PC-9 (cell line): ENCODE measurements around the gene ADAMTS2. TPM values are rescaled to one million over a fixed set of nuclear protein-coding genes. Genes with fewer than 3 reads are reported as not detected.

Experiments
- BruUV-seq: library from RNA; stranded (reverse); fragments of 400-500 nt; replicated peaks from 2 replicates; lab custom pipeline; 2021; lab: Mats Ljungman, UMichigan
- CTCF ChIA-PET: fragments of 300-600 bp; sonication (Branson Sonifier 250); formaldehyde crosslinking; loops from one replicate; lab custom pipeline; 2022; ENCODE audit warnings: antibody characterized with exemption; lab: Charles Lee
- POLR2A ChIA-PET: fragments of 300-600 bp; sonication (Branson Sonifier 250); formaldehyde crosslinking; loops from one replicate; lab custom pipeline; 2022; ENCODE audit warnings: antibody characterized with exemption; ENCODE audit not compliant: unreplicated experiment; lab: Charles Lee
- DNase-seq, 2 experiments: peaks; one replicate each; pipeline versions ENCODE4 v3.0.0 to v3.0.0-alpha.2; 2015 to 2022; ENCODE audit warnings: mixed read lengths in 1 of 2
- H2AFZ ChIP-seq: fragments of 200-600 bp; sonication (generic); 2 replicates; pipeline ENCODE4 v1.8.1; 2017; ENCODE audit warnings: antibody characterized with exemption
- H3F3A ChIP-seq: fragments of 200-600 bp; sonication (generic); 2 replicates; pipeline ENCODE4 v1.8.1; 2017; ENCODE audit warnings: antibody characterized with exemption, mild to moderate bottlenecking, low read depth; ENCODE audit not compliant: insufficient read depth
- H3K27ac ChIP-seq: fragments of 200-600 bp; sonication (generic); 2 replicates; pipeline ENCODE4 v1.6.1; 2016; ENCODE audit warnings: mixed run types
- H3K27me3 ChIP-seq: fragments of 200-600 bp; sonication (generic); 2 replicates; pipeline ENCODE4 v1.6.1; 2016; ENCODE audit warnings: low read depth, mixed run types; ENCODE audit not compliant: insufficient read depth
- H3K36me3 ChIP-seq: fragments of 200-600 bp; sonication (generic); 2 replicates; pipeline ENCODE4 v1.6.1; 2016; ENCODE audit warnings: low read depth, mixed run types
- H3K4me1 ChIP-seq: fragments of 200-600 bp; sonication (generic); replicated peaks from 2 replicates; pipeline ENCODE4 v1.6.1; 2016; ENCODE audit warnings: mixed run types; ENCODE audit not compliant: insufficient read depth
- H3K4me2 ChIP-seq: fragments of 200-600 bp; sonication (generic); 2 replicates; pipeline ENCODE4 v1.6.1; 2017; ENCODE audit warnings: mixed run types
- H3K4me3 ChIP-seq: fragments of 200-600 bp; sonication (generic); 2 replicates; pipeline ENCODE4 v1.6.1; 2016; ENCODE audit warnings: mixed run types
- H3K79me2 ChIP-seq: fragments of 200-600 bp; sonication (generic); 2 replicates; pipeline ENCODE4 v1.6.1; 2017; ENCODE audit warnings: low read depth, mixed run types
- H3K9me2 ChIP-seq: fragments of 200-600 bp; sonication (generic); 2 replicates; pipeline ENCODE4 v1.8.1; 2017; ENCODE audit warnings: mild to moderate bottlenecking; ENCODE audit not compliant: insufficient read depth
- H3K9me3 ChIP-seq: fragments of 200-600 bp; sonication (generic); 2 replicates; pipeline ENCODE4 v1.8.1; 2016; ENCODE audit warnings: low read depth; ENCODE audit not compliant: insufficient read depth
- H4K20me1 ChIP-seq: fragments of 200-600 bp; sonication (generic); 2 replicates; pipeline ENCODE4 v1.8.1; 2017; ENCODE audit not compliant: insufficient read depth
- EZH2 ChIP-seq: fragments of 200-600 bp; sonication (generic); IDR thresholded peaks from 2 replicates; pipeline ENCODE4 v1.8.0; 2017; ENCODE audit warnings: antibody characterized with exemption, low read depth
- intact Hi-C: fragments of 100-400 bp; cut with micrococcal nuclease; formaldehyde crosslinking; loops from one replicate; pipeline ENCODE4 v1.10.0; 2022; ENCODE audit not compliant: unreplicated experiment
- total RNA-seq: library from RNA; stranded (reverse); gene quantifications from 2 replicates; pipeline ENCODE4 v1.2.3, GENCODE V29; 2021
- TF ChIP-seq, protein P1 (sequence below): fragments of 200-600 bp; sonication (generic); conservative IDR thresholded peaks from 2 replicates; pipeline ENCODE4 v1.6.1; 2017; ENCODE audit warnings: mixed run types, antibody characterized with exemption, mild to moderate bottlenecking, moderate library complexity

The ADAMTS2 gene
- total RNA-seq, 1 experiment from 2014 or later: not detected

DNA sequence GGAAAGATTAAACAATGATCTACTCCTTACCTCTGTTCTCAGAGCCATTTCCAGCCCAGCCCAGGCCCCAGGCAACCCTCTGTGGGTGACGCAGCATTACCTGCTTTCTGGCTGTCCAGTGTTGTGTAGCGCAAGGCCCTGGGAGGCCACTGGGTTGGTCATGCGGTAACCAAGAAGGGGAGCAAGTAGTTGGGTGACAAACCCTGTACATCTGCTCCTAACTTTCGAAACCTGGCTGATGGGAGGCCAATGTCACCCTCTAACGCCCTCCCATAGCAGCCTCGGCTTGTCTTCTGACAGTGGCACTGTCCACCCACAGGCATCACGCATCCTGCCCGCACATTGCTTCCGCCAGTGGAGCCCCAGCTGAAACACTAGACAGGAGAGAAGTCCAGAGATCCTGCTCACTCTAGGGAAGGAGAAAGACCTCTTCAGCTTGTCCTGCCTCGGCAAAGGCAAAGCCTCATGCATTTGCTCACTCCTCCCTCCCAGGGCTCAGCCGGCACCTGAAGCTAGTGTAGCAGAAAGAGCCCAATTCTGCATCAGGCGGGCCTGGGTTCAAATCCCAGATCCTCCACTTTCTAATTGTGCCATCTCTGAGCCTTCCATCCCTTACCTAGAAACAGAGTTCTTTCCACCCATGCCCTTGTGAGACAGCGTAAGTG, 94.6 kb downstream of the ADAMTS2 start:
- no peaks in the 10 kb centered on the region; the same call in 1 of the 2 replicates for H4K20me1 ChIP-seq
- no peaks in the 10 kb centered on the region for H3K79me2 ChIP-seq
- H3K4me3 ChIP-seq: no peak overlapping the region
- peaks cover 92% of the 10 kb centered on the region for H3K27me3 ChIP-seq
- H3K4me1 ChIP-seq: no peaks in the 10 kb centered on the region
- no peak overlapping the region for H2AFZ ChIP-seq
- H3F3A ChIP-seq: no peaks in the 10 kb centered on the region
- H3K36me3 ChIP-seq: no peaks in the 10 kb centered on the region
- no peak for TF ChIP-seq EZH2
- TF ChIP-seq, protein P1, sequence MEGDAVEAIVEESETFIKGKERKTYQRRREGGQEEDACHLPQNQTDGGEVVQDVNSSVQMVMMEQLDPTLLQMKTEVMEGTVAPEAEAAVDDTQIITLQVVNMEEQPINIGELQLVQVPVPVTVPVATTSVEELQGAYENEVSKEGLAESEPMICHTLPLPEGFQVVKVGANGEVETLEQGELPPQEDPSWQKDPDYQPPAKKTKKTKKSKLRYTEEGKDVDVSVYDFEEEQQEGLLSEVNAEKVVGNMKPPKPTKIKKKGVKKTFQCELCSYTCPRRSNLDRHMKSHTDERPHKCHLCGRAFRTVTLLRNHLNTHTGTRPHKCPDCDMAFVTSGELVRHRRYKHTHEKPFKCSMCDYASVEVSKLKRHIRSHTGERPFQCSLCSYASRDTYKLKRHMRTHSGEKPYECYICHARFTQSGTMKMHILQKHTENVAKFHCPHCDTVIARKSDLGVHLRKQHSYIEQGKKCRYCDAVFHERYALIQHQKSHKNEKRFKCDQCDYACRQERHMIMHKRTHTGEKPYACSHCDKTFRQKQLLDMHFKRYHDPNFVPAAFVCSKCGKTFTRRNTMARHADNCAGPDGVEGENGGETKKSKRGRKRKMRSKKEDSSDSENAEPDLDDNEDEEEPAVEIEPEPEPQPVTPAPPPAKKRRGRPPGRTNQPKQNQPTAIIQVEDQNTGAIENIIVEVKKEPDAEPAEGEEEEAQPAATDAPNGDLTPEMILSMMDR: no peak
- no peaks in the 10 kb centered on the region for H3K9me2 ChIP-seq
- no TSS peak for BruUV-seq
- H3K9me3 ChIP-seq: no peaks in the 10 kb centered on the region
- H3K27ac ChIP-seq: no peak overlapping the region
- H3K4me2 ChIP-seq: no peak overlapping the region
- CTCF ChIA-PET: no interaction called here
- intact Hi-C loops: no loop called here
- DNase-seq: no peak
- POLR2A ChIA-PET: no interaction called here

DNA sequence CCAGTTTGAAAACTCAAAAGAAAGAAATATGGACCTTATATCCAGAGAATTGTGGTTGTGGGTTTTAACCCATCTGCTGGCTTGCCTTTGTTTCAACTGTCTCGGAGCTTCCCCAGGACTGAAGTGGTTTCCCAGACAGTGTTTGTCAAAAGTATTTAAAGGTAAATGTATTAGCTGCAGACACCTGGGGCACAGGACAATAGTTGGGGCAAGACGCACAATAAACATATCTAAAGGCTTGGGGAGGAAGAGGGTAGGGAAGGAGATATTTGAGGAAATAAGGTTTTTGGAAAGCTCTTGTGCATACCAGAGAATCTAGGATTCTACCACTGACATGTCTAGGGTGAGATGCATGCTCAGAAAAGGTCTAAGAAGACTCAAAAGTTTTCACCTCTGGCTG, 99.0 kb downstream of the ADAMTS2 start:
- BruUV-seq: no TSS peak
- no peaks in the 10 kb centered on the region for H3K36me3 ChIP-seq
- H3K4me2 ChIP-seq: no peak overlapping the region
- H3K79me2 ChIP-seq: no peaks in the 10 kb centered on the region
- peaks cover 88% of the 10 kb centered on the region for H3K27me3 ChIP-seq
- H3K4me3 ChIP-seq: no peak overlapping the region
- no peaks in the 10 kb centered on the region for H3F3A ChIP-seq
- no peaks in the 10 kb centered on the region for H4K20me1 ChIP-seq
- H3K4me1 ChIP-seq: no peaks in the 10 kb centered on the region
- H3K27ac ChIP-seq: no peak overlapping the region
- no peak for DNase-seq
- no peaks in the 10 kb centered on the region for H3K9me3 ChIP-seq
- POLR2A ChIA-PET: no interaction called here
- no peaks in the 10 kb centered on the region for H3K9me2 ChIP-seq
- TF ChIP-seq EZH2: no peak
- TF ChIP-seq, protein P1: no peak
- CTCF ChIA-PET: no interaction called here
- intact Hi-C loops: no loop called here
- no peak overlapping the region for H2AFZ ChIP-seq

DNA sequence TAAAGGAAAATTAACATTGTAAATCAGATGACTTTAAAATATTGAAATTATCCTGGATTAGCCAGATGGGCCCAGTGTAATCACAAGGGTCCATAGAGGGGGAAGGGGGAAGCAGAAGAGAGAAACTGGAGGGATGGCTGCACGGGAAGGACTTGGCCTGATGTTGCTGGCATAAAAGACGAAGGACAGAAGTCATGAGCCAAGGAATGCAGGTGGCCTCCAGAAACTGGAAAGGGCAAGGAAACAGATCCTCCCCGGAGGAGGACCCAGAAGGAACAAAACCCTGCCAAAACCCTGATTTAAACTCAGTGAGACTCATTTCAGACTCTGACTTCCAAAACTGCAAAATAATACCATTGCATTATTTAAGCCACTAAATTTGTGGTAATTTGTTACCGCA, 100.2 kb downstream of the ADAMTS2 start:
- no peaks in the 10 kb centered on the region for H3K79me2 ChIP-seq
- BruUV-seq: no TSS peak
- no peaks in the 10 kb centered on the region for H3K36me3 ChIP-seq
- no peaks in the 10 kb centered on the region for H4K20me1 ChIP-seq
- ChIA-PET POLR2A (no interaction called here), CTCF (no interaction called here)
- no peaks in the 10 kb centered on the region for H3K9me2 ChIP-seq
- intact Hi-C loops: no loop called here
- H2AFZ ChIP-seq: no peak overlapping the region
- no peaks in the 10 kb centered on the region for H3F3A ChIP-seq
- no peaks in the 10 kb centered on the region for H3K4me1 ChIP-seq
- H3K4me2 ChIP-seq: no peak overlapping the region
- H3K27ac ChIP-seq: no peak overlapping the region
- H3K27me3 ChIP-seq: peaks cover 88% of the 10 kb centered on the region
- TF ChIP-seq, protein P1: no peak
- no peak for DNase-seq
- no peak overlapping the region for H3K4me3 ChIP-seq
- no peaks in the 10 kb centered on the region for H3K9me3 ChIP-seq
